ENCODE data around the gene PITPNB.

GRCh38 chr22:27874185-27874584 is 44.9 kb downstream of the PITPNB start:
- TF ChIP-seq CTCF (IDR thresholded peaks at IDR 0.05), result no peak
- no peak for TF ChIP-seq POLR2AphosphoS5 (IDR thresholded peaks at IDR 0.05)

Measured in breast epithelium (tissue), 3 donors.